H1 (cell line): ENCODE data around the gene PXK. TPM values are rescaled to one million over a fixed set of nuclear protein-coding genes. Genes with fewer than 3 reads are reported as not detected.

Source experiments
- CHD2 ChIP-seq: IDR thresholded peaks from 2 replicates; pipeline ENCODE4 v1.6.1; 2012; ENCODE audit warnings: low read length, improper control_type of control experiment
- JUND ChIP-seq: IDR thresholded peaks from 2 replicates; pipeline ENCODE4 v1.6.1; 2011; ENCODE audit warnings: mild to moderate bottlenecking, improper control_type of control experiment, low read length
- SUZ12 ChIP-seq: fragments of 200-600 bp; sonication (generic); IDR thresholded peaks from 2 replicates; pipeline ENCODE4 v1.6.1; 2012; ENCODE audit warnings: mild to moderate bottlenecking, inconsistent platforms, low read length, moderate library complexity, mixed read lengths
- polyA plus RNA-seq, 7 experiments: library from polyadenylated mRNA; depleted of rRNA in 3 of 7; stranded (reverse) in 5 of 7; unstranded in 2 of 7; fragments of >200 nt in 5 of 7; fragments of 200-250 nt in 2 of 7; gene quantifications; 1 replicate in 5 of 7; 2 replicates in 1 of 7; 4 replicates in 1 of 7; pipeline versions ENCODE4 v1.2.1 to v1.2.3, GENCODE V29; 2011 to 2013; ENCODE audit warnings: missing spikeins in 2 of 7, mixed read lengths in 2 of 7
- total RNA-seq: library from RNA; stranded (reverse); fragmentation: NEBNext Ultra II Directional; extraction: Animal tissue kit (Norgen Biotek cat#: 25700); gene quantifications from 2 replicates; pipeline ENCODE4 v1.2.1, GENCODE V29; 2021

PXK gene
- total and polyA plus RNA-seq, 2 of the 8 experiments (the other 6 are each of a cell fraction or from before 2014, with no cell fraction given): 3.5 to 7.1 TPM

- TF ChIP-seq CHD2: no peak
- no peak for TF ChIP-seq SUZ12
- TF ChIP-seq JUND: no peak
Observed at GRCh38 chr3:58369876-58370275, 37.2 kb downstream of the PXK start (continued).
